MCF 10A (cell line): ENCODE data around the gene INSL4. TPM values are rescaled to one million over a fixed set of nuclear protein-coding genes. Genes with fewer than 3 reads are reported as not detected.

Experiments
- Bru-seq: library from RNA; stranded (reverse); fragments of 400-500 nt; gene quantifications from one replicate; lab custom pipeline; 2021; lab: Mats Ljungman, UMichigan
- BruChase-seq, 2 experiments: library from RNA; stranded (reverse); fragments of 400-500 nt; gene quantifications; one replicate each; lab custom pipeline; 2021; lab: Mats Ljungman, UMichigan
- BruUV-seq: library from RNA; stranded (reverse); fragments of 400-500 nt; replicated peaks from 2 replicates; lab custom pipeline; 2021; lab: Mats Ljungman, UMichigan
- CTCF ChIA-PET: fragments of 300-600 bp; sonication (Branson Sonifier 250); formaldehyde crosslinking; extraction: SDS; loops from one replicate; lab custom pipeline; 2021; ENCODE audit warnings: antibody characterized with exemption, inconsistent platforms; lab: Yijun Ruan, JAX
- POLR2A ChIA-PET: fragments of 300-600, 350-650 bp; sonication (Branson Sonifier 250); formaldehyde crosslinking; extraction: SDS; loops from one replicate; lab custom pipeline; 2020; ENCODE audit warnings: antibody characterized with exemption, inconsistent platforms; lab: Yijun Ruan, JAX
- DNase-seq: peaks from one replicate; pipeline ENCODE4 v3.0.0-alpha.2; 2018; ENCODE audit not compliant: unreplicated experiment
- H3K27ac Mint-ChIP-seq: one replicate; pipeline ENCODE4 v1.8.0; 2022; ENCODE audit warnings: mild to moderate bottlenecking, low read depth, mixed read lengths; ENCODE audit not compliant: unreplicated experiment
- H3K27me3 Mint-ChIP-seq: one replicate; pipeline ENCODE4 v1.8.0; 2022; ENCODE audit warnings: mixed read lengths; ENCODE audit not compliant: insufficient read depth, unreplicated experiment
- H3K36me3 Mint-ChIP-seq: one replicate; pipeline ENCODE4 v1.8.0; 2022; ENCODE audit warnings: mild to moderate bottlenecking, moderate library complexity, mixed read lengths; ENCODE audit not compliant: insufficient read depth, unreplicated experiment
- H3K4me1 Mint-ChIP-seq: one replicate; pipeline ENCODE4 v1.8.0; 2022; ENCODE audit warnings: mixed read lengths; ENCODE audit not compliant: insufficient read depth, unreplicated experiment
- H3K4me3 Mint-ChIP-seq: one replicate; pipeline ENCODE4 v1.8.0; 2022; ENCODE audit warnings: mild to moderate bottlenecking, moderate library complexity, mixed read lengths; ENCODE audit not compliant: unreplicated experiment
- H3K9me3 Mint-ChIP-seq: one replicate; pipeline ENCODE4 v1.8.0; 2022; ENCODE audit warnings: mixed read lengths; ENCODE audit not compliant: unreplicated experiment
- CTCF ChIP-seq: fragments of 200-600 bp; IDR thresholded peaks from one replicate; pipeline ENCODE4 v1.8.0; 2022; ENCODE audit warnings: antibody characterized with exemption, mild to moderate bottlenecking; ENCODE audit not compliant: unreplicated experiment
- intact Hi-C: fragments of 100-400 bp; cut with micrococcal nuclease; formaldehyde crosslinking; loops from 2 replicates; pipeline ENCODE4 v1.14.1; 2022
- long read RNA-seq: library from polyadenylated mRNA; stranded (forward); transcript quantifications from one replicate; pipeline ENCODE4 v2.0.0, GENCODE V29; 2022
- total RNA-seq: library from RNA; stranded (reverse); gene quantifications from 2 replicates; pipeline ENCODE4 v1.2.3, GENCODE V29; 2022

Gene INSL4
- total RNA-seq (not detected in 2 replicates), Bru-seq, nascent RNA (not detected), BruChase-seq, experiment 1, labeled RNA remaining after a 6-hour chase (not detected), BruChase-seq, experiment 2, labeled RNA remaining after a 2-hour chase (percentile 13 among the genes with signal in this experiment)
- long read RNA-seq, result 0 reads

- BruUV-seq, result no TSS peak
- Mint-ChIP-seq H3K27ac (peak within 1 kb of the TSS; percentile 14), H3K27me3 (no peaks in the 10 kb centered on the region), H3K4me3 (no peak within 1 kb of the TSS), H3K9me3 (no peaks in the 10 kb centered on the region), H3K4me1 (peaks cover 12% of the 10 kb centered on the region), H3K36me3 (no peaks in the 10 kb centered on the region)
- ChIA-PET POLR2A (no interaction called here), CTCF (interaction anchor here (0.6 to 1.1 kb wide), 3 partner anchors 9 to 369 kb away, joined by 3 read pairs; no protein-coding TSS in a partner anchor)
- intact Hi-C loops, result no loop called here
- peak; percentile 69 for DNase-seq
- no peak for TF ChIP-seq CTCF
Measured at GRCh38 chr9:5231212-5231611, at the start of gene INSL4. Gene INSL4, plus strand, starts transcription at chr9:5231419. Its CDS starts 105 bp downstream, at chr9:5231524.

- Mint-ChIP-seq H3K4me1 (peaks cover 4% of the 10 kb centered on the region), H3K36me3 (no peaks in the 10 kb centered on the region), H3K27ac (no peak overlapping the region), H3K27me3 (peaks cover 23% of the 10 kb centered on the region), H3K9me3 (no peaks in the 10 kb centered on the region), H3K4me3 (no peak overlapping the region)
- no peak for DNase-seq
- BruUV-seq, result no TSS peak
- ChIA-PET POLR2A (no interaction called here), CTCF (interaction anchor here (0.6 to 3.6 kb wide), 14 partner anchors 10 to 515 kb away, joined by 3 to 25 read pairs (median 6); partner anchors contain the start of gene PLGRKT)
- TF ChIP-seq CTCF, result no peak
- intact Hi-C loops, result loop anchor here (5.0 kb wide), 1 partner anchor 422 kb away; no protein-coding TSS in a partner anchor
Measured at GRCh38 chr9:5184776-5185175, 46.4 kb upstream of the INSL4 start.

GRCh38 chr9:5185220-5185840 is 45.9 kb upstream of the INSL4 start, which contains the start of gene INSL6:
Gene INSL6, minus strand, starts transcription at chr9:5185639. Its CDS starts 37 bp downstream, at chr9:5185602.
- no peaks in the 10 kb centered on the region for H3K36me3 Mint-ChIP-seq
- peaks cover 26% of the 10 kb centered on the region for H3K27me3 Mint-ChIP-seq
- peaks cover 4% of the 10 kb centered on the region for H3K4me1 Mint-ChIP-seq
- TF ChIP-seq CTCF, result no peak
- H3K27ac Mint-ChIP-seq, result no peak within 1 kb of the TSS
- H3K9me3 Mint-ChIP-seq, result no peaks in the 10 kb centered on the region
- intact Hi-C loops, result loop anchor here (5.0 kb wide), 1 partner anchor 423 kb away; no protein-coding TSS in a partner anchor
- CTCF ChIA-PET, result interaction anchor here (0.6 to 3.6 kb wide), 40 partner anchors 8 to 1487 kb away, joined by 3 to 25 read pairs (median 4); partner anchors contain the start of genes PDCD1LG2 and PLGRKT
- POLR2A ChIA-PET, result no interaction called here
- no TSS peak for BruUV-seq
- H3K4me3 Mint-ChIP-seq, result no peak within 1 kb of the TSS
- no peak for DNase-seq
